Cardiac septum (tissue), 1 donor: Measurements from ENCODE around the gene CD86. TPM values are rescaled to one million over a fixed set of nuclear protein-coding genes. Genes with fewer than 3 reads are reported as not detected.
"Not testable (repeated sequence)": the region's sequence is repeated elsewhere in the genome, so short reads cannot be mapped to it uniquely, and the experiment has no call there.

Source experiments
- DNase-seq: peaks from one replicate; pipeline ENCODE4 v3.0.0-alpha.2; 2020; ENCODE audit warnings: low spot score
- intact Hi-C: fragments of 100-400 bp; cut with DNase I; formaldehyde crosslinking; loops from one replicate; pipeline ENCODE4 v1.14.0; 2022
- total RNA-seq: library from RNA; stranded (reverse); fragmentation: NEBNext Ultra II Directional; extraction: Animal tissue kit (Norgen Biotek cat#: 25700); gene quantifications from one replicate; pipeline ENCODE4 v1.2.1, GENCODE V29; 2021
- donor health status: DM: no; HTN: no; CAD: no.

Gene CD86
- total RNA-seq, 1 donor from 2014 or later, result 1.9 TPM

DNA sequence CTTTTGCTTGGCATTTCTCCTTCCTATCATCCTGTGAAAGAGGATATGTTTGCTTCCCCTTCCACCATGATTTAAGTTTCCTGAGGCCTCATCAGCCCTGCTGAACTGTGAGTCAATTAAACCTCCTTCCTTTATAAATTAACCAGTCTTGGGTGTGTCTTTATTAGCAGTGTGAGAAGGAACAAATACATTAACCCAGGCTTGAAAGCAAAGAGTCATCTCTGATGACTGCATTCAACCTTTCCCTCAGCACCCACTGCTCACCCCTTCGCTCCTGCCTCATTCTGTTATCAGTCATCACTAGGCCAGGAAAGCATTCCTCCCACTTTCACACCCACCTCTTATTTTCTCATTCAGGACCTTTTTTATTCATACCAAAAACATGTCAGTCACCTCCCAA, 68.7 kb downstream of the CD86 start:
- intact Hi-C loops, result no loop called here
- DNase-seq, result no peak

DNA sequence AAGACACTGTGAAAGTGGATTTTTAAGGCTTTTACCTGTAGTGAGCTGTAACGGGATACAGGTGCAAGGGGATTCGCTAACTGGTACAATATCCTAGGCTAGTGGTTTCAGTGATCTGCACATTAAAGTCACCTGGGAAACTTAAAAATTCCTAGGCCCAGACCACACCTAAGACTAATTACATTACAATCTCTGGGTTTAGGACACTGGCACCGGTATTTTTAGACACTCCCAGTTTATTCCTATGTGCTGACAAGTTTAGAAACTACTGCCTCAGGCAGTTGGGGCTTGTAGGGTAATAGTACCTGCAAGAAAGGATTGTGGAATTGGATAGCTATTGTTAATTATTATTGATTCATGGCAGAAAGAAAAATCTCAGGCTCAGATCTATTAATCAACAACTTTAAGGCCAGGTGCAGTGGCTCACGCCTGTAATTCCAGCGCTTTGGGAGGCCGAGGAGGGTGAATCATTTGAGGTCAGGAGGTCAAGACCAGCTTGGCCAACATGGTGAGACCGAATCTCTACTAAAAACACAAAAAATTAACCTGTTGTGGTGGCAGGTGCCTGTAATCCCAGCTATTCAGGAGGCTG, 77.9 kb downstream of the CD86 start:
- intact Hi-C loops, result no loop called here
- no peak for DNase-seq

DNA sequence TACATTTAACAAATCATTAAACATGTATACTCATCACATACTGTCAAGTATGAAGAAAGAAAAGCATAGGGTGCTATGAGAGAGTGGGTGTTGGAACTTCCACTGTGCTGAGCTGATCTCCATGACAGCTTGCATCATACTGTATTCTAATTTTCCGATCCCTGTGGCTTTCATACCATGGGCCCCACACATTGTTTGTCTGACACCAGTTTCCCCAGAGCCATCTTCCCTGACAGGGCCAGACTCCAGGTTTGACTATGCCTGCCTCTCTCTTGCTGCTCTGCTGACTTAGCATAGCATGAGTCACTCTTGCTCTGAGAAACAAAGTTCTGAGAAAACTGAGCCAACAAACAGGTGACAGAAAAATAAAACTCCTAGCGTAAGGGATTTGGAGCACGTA, 91.3 kb downstream of the CD86 start:
- no peak for DNase-seq
- intact Hi-C loops, result no loop called here

DNA sequence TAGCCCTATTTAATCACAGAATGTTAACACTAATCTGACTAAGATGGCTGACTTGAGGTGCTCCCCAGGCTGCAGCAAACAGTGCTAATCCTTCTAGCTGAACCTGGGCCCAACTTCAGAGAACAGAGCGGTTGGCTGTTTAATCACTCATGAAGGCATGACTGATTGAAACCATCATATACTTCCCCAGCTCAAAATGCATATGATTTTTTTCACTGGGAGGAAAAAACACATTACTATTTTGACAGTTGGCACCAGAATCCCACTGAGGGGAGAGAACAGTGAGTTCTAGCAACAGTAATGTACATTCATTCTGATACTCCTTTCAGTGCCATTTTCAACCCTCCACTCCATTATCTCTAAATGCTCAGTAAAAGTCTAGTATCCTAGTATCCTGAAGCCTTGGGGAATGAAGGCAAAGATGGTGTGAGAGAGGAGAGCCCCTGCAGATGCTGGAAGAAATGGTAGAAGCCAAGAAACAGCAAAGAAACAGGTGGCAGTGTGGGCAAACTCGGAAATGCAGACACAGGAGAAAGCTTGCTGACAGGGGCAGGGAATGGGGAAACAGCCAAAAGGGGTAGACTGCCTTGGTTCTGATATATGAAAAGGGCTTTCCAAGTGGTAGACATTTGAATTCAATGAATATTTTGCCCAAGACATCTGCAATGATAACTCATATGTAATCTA, 93.9 kb downstream of the CD86 start:
- no peak for DNase-seq
- intact Hi-C loops, result no loop called here

DNA sequence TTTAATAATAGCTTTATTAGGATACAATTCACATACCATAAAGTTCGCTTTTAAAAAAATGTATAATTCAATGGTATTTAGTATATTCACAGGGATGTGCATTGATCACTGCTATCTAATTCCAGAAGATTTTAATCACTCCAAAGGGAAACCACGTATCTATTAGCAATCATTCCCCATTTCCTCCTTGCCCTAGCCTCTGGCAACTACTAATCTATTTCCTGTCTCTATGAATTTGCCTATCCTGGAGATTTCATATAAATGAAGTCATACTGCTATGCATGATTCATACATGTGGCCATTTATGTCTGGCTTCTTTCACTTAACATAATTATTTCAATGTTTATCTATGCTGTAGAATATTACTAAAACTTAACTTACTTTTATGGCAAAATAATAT, 96.3 kb downstream of the CD86 start:
- intact Hi-C loops, result no loop called here
- no peak for DNase-seq

DNA sequence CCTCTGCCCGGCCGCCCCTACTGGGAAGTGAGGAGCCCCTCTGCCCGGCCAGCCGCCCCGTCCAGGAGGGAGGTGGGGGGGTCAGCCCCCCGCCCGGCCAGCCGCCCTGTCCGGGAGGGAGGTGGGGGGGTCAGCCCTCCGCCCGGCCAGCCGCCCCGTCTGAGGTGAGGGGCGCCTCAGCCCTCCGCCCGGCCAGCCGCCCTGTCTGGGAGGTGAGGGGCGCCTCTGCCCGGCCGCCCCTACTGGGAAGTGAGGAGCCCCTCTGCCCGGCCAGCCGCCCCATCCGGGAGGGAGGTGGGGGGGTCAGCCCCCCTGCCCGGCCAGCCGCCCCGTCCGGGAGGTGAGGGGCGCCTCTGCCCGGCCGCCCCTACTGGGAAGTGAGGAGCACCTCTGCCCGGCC, 109.8 kb downstream of the CD86 start:
- intact Hi-C loops, DNase-seq: not testable (repeated sequence)

DNA sequence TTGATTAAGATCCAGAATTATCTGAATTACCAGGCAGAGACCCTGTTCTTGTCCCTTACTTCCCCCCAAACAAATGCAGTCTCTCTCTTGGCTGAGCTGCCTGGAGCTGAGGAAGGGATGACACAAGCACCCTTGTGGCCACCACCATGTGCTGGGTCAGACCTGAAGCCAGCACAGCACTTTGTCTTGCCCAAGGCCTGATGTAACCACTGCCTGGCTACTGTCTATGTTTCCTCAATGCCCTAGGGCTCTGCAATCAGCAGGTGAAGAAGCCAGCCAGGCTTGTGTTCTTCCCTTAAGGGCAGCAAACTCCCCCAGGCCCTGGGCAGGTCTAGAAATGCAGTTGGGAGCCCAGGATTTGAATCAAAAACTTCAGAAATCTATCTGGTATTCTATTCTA, 112.5 kb downstream of the CD86 start:
- no peak for DNase-seq
- intact Hi-C loops, result no loop called here

DNA sequence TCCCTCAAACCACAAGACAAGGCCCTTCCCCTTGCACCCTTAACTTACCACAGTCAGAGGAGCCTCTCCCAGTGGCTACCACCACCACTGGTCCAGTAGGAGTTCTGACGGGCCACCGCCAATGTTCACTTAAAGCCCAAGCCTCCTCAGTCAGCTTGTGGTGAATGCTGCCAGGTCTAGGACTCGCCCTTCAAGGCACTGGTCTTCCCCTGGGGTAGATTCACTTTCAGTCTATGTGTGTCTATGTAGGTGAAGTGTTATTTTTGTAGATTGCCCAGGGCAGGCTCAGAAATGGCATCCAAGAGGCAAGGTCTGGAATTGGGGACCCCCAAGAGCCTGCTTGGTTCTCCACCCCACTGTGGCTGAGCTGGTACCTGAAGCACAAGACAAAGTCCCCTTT, 112.9 kb downstream of the CD86 start:
- intact Hi-C loops, result no loop called here
- no peak for DNase-seq

DNA sequence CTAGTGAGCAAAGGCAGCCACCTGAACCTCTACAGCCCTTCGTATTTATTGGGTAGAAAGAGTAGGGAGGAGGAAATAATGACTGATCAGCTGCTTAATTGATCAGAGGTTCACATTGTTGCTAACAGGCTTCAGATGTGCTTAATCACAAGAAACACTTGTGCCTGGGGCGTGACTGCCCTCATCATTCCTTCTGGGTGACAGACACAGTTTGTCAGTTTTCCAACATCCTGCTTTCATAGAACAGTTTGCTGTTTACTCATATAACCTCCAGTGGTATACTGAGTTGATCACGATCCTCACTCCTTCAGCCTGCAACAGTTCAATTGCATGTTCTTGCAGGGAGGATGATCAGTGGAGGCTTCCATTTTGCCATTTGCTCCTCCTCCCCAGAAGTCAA, 114.7 kb downstream of the CD86 start:
- intact Hi-C loops, result no loop called here

More for the DNA sequence above, 114.7 kb downstream of the CD86 start:
- no peak for DNase-seq

Other genes with a start within 250 kb of the CD86 start
- gene IQCB1, start 220.3 kb upstream of the CD86 start, total RNA-seq, result 6.1 TPM
- gene EAF2, start 220.2 kb upstream of the CD86 start, total RNA-seq, result 1.9 TPM
- 0.92 TPM for gene SLC15A2, start 161.0 kb upstream of the CD86 start, total RNA-seq
- not detected for gene ILDR1, start 33.1 kb upstream of the CD86 start, total RNA-seq
- not detected for gene CASR, start 128.3 kb downstream of the CD86 start, total RNA-seq